ENCODE measurements around the gene KDM5A. TPM values are rescaled to one million over a fixed set of nuclear protein-coding genes. Genes with fewer than 3 reads are reported as not detected.
A peak's percentile ranks its signal among the peaks of the same experiment; 100 is the strongest.
"Not testable (repeated sequence)": the region's sequence is repeated elsewhere in the genome, so short reads cannot be mapped to it uniquely, and the experiment has no call there.

KDM5A gene
- total and polyA plus RNA-seq, 12 donors = 5.5 to 104 (median 58.3) TPM

GRCh38 chr12:388541-389141 lies 479 bp downstream of the KDM5A start:
- H3K27me3 ChIP-seq = no peaks in the 10 kb centered on the region
- 0 to 1% (median 0%) methylated on average over 12 to 35 of the region's 35 CpGs for WGBS, 4 donors
- peak overlapping the region; percentile 90 to 96 (median 94) for H3K27ac ChIP-seq
- H3K4me1 ChIP-seq (replicated peaks in 1 of 2) = peaks cover 6 to 26% of the 10 kb centered on the region in 2 donors
- DNase-seq = peak in 3 of 7 donors; percentile 14 to 41 (median 25)
- TF ChIP-seq CTCF (IDR thresholded peaks at IDR 0.05) (no peak), POLR2A (IDR thresholded peaks at IDR 0.05) (no peak)
- peak overlapping the region; percentile 28 to 89 (median 84) for H3K4me3 ChIP-seq
- H3K36me3 ChIP-seq (replicated peaks in 1 of 2) = peaks cover 0 to 13% of the 10 kb centered on the region in 2 donors
- intact Hi-C loops (cut with DNase I) = no loop called here
- no peaks in the 10 kb centered on the region for H3K9me3 ChIP-seq (replicated peaks in 1 of 3)

DNA sequence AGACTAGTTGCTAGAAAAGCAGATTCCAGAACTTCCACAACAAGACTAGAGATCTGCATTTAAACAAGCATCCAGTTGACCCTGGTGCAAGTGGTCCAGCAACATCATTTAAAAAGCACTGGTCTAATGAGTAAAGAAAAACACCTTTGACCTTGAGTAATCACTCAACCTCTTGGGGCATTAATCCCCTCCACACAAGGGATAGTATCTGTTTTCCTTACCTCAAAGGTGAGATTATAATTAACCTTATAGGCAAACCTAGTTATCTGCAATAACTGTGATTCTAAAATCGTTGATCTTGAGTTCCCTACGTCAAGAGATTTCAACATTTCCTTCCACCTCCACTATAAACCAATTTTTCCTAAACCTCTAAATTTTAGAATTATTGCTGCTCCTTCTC lies 1.1 kb downstream of the KDM5A start:
- intact Hi-C loops (cut with DNase I) = no loop called here
- 0% methylated on average over 2 of the region's 2 CpGs for WGBS, 4 donors
- no peak for TF ChIP-seq CTCF (IDR thresholded peaks at IDR 0.05)
- TF ChIP-seq POLR2A (IDR thresholded peaks at IDR 0.05) = no peak
- no peak for DNase-seq
- Histone ChIP-seq H3K27me3 (no peaks in the 10 kb centered on the region), H3K27ac (peak overlapping the region in 4 of 5 donors; percentile 91 to 96 (median 94)), H3K36me3 (replicated peaks in 1 of 2) (peaks cover 0 to 19% of the 10 kb centered on the region in 2 donors), H3K4me1 (replicated peaks in 1 of 2) (peaks cover 6 to 26% of the 10 kb centered on the region in 2 donors), H3K4me3 (peak overlapping the region in 3 of 4 donors; percentile 28 to 89 (median 88)), H3K9me3 (replicated peaks in 1 of 3) (no peaks in the 10 kb centered on the region)

DNA sequence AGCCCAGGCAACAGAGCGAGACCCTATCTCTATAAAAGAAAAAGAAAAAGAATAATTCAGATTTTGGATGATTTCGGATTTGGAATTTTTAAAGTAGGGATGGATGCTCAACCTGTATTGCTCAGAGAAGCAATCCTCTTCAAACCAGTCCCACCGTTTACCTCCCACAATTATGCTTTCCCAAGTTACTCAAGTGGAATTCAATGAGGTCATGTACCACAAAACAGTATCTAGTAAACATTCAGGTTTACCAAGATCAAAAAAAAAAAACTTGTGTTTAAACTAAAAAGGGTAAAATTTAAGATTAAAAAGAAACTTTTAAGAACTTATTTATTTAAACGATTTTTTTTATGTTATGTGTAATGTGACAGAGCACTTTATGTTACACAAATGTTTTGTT lies 2.5 kb downstream of the KDM5A start:
- 52 to 62% (median 57%) methylated on average over 4 of the region's 4 CpGs for WGBS, 4 donors
- Histone ChIP-seq H3K27ac (no peak overlapping the region), H3K4me1 (replicated peaks in 1 of 2) (peaks cover 6 to 26% of the 10 kb centered on the region in 2 donors), H3K36me3 (replicated peaks in 1 of 2) (peaks cover 0 to 33% of the 10 kb centered on the region in 2 donors), H3K4me3 (peak overlapping the region in 1 of 4 donors; percentile 88), H3K27me3 (no peaks in the 10 kb centered on the region), H3K9me3 (replicated peaks in 1 of 3) (no peaks in the 10 kb centered on the region)
- no peak for DNase-seq
- TF ChIP-seq CTCF (IDR thresholded peaks at IDR 0.05) (no peak), POLR2A (IDR thresholded peaks at IDR 0.05) (no peak)
- intact Hi-C loops (cut with DNase I) = no loop called here

DNA sequence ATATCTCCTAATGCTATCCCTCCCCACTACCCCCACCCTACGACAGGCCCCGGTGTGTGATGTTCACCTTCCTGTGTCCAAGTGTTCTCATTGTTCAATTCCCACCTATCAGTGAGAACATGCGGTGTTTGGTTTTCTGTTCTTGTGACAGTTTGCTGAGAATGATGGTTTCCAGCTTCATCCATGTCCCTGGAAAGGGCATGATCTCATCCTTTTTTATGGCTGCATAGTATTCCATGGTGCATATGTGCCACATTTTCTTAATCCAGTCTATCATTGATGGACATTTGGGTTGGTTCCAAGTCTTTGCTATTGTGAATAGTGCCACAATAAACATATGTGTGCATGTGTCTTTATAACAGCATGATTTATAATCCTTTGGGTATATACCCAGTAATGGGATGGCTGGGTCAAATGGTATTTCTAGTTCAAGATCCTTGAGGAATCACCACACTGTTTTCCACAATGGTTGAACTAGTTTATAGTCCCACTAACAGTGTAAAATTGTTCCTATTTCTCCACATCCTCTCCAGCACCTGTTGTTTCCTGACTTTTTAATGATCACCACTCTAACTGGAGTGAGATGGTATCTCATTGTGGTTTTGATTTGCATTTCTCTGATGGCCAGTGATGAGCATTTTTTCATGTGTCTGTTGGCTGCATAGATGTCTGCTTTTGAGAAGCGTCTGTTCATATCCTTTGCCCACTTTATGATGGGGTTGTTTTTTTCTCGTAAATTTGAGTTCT lies 18.2 kb downstream of the KDM5A start:
- H3K27ac ChIP-seq; H3K27me3 ChIP-seq; H3K9me3 ChIP-seq (replicated peaks in 1 of 3); H3K4me1 ChIP-seq (replicated peaks in 1 of 2); DNase-seq; H3K4me3 ChIP-seq: not testable (repeated sequence)
- H3K36me3 ChIP-seq (replicated peaks in 1 of 2) = peaks cover 0 to 33% of the 10 kb centered on the region in 2 donors
- 95 to 98% (median 96%) methylated on average over 5 of the region's 5 CpGs for WGBS, 4 donors
- intact Hi-C loops (cut with DNase I) = loop anchor here in 1 of 2 donors (10.0 kb wide), 1 partner anchor 56 kb away; no protein-coding TSS in a partner anchor

Measured in adrenal gland (tissue), 12 donors.